WI38 (cell line): ENCODE data around the gene IMPG2.

Experiments used
- H3K4me3 ChIP-seq: 2 replicates; pipeline ENCODE4 v1.5.1; 2011; ENCODE audit warnings: low read depth, mild to moderate bottlenecking, control low read depth, low read length
- CTCF ChIP-seq: IDR thresholded peaks from 2 replicates; pipeline ENCODE4 v1.5.1; 2012; ENCODE audit warnings: low read depth, mild to moderate bottlenecking, control low read depth, low read length

Gene IMPG2

GRCh38 chr3:101320475-101320874 lies at the start of gene IMPG2:
TSS of gene IMPG2 (minus strand) at chr3:101320575. CDS start at chr3:101320372, 203 bp downstream.
- no peak for TF ChIP-seq CTCF
- H3K4me3 ChIP-seq: no peak within 1 kb of the TSS

- no peak overlapping the region for H3K4me3 ChIP-seq
- TF ChIP-seq CTCF: no peak
Measured at GRCh38 chr3:101362406-101362805, 42.0 kb upstream of the IMPG2 start.

GRCh38 chr3:101351829-101352228 lies 31.5 kb upstream of the IMPG2 start:
- H3K4me3 ChIP-seq: no peak overlapping the region
- no peak for TF ChIP-seq CTCF

GRCh38 chr3:101340591-101340990 lies 20.2 kb upstream of the IMPG2 start:
- no peak overlapping the region for H3K4me3 ChIP-seq
- TF ChIP-seq CTCF: no peak

- TF ChIP-seq CTCF: no peak
- no peak overlapping the region for H3K4me3 ChIP-seq
Measured at GRCh38 chr3:101333883-101334282, 13.5 kb upstream of the IMPG2 start.

- no peak for TF ChIP-seq CTCF
- no peak overlapping the region for H3K4me3 ChIP-seq
Measured at GRCh38 chr3:101329016-101329673, 8.8 kb upstream of the IMPG2 start.

- H3K4me3 ChIP-seq: no peak overlapping the region
- TF ChIP-seq CTCF: no peak
Measured at GRCh38 chr3:101325393-101326134, 5.2 kb upstream of the IMPG2 start.
